Measurements from ENCODE around the gene LANCL3.

GRCh38 chrX:37726346-37726745, 154.9 kb downstream of the LANCL3 start:
- TF ChIP-seq, protein P1, sequence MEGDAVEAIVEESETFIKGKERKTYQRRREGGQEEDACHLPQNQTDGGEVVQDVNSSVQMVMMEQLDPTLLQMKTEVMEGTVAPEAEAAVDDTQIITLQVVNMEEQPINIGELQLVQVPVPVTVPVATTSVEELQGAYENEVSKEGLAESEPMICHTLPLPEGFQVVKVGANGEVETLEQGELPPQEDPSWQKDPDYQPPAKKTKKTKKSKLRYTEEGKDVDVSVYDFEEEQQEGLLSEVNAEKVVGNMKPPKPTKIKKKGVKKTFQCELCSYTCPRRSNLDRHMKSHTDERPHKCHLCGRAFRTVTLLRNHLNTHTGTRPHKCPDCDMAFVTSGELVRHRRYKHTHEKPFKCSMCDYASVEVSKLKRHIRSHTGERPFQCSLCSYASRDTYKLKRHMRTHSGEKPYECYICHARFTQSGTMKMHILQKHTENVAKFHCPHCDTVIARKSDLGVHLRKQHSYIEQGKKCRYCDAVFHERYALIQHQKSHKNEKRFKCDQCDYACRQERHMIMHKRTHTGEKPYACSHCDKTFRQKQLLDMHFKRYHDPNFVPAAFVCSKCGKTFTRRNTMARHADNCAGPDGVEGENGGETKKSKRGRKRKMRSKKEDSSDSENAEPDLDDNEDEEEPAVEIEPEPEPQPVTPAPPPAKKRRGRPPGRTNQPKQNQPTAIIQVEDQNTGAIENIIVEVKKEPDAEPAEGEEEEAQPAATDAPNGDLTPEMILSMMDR (conservative IDR thresholded peaks at IDR 0.05), result no peak
- no peak for TF ChIP-seq EZH2 (IDR thresholded peaks at IDR 0.05; ENCODE audit: low read depth)
